Gastroesophageal sphincter (tissue), 4 donors: ENCODE data around the gene ANP32A. TPM values are rescaled to one million over a fixed set of nuclear protein-coding genes. Genes with fewer than 3 reads are reported as not detected.

ENCODE experiments used
- ATAC-seq: fragments of 150-250 bp; one replicate; pipeline ENCODE4 v1.9.1; 2016; ENCODE audit warnings: mild to moderate bottlenecking, moderate library complexity
- H3K27ac ChIP-seq, 4 donors: fragments of 200-600 bp; sonication (generic) in 3 of 4; 1 replicate in 3 of 4; 2 replicates in 1 of 4; pipeline ENCODE4 v1.5.1; 2016 to 2019
- H3K27me3 ChIP-seq: fragments of 200-600 bp; sonication (generic); one replicate; pipeline ENCODE4 v1.5.1; 2019
- H3K36me3 ChIP-seq, 2 donors: fragments of 200-600 bp; sonication (generic); one replicate each; pipeline ENCODE4 v1.5.1; 2019; ENCODE audit warnings: control low read depth in 1 of 2
- H3K4me1 ChIP-seq, 3 donors: fragments of 200-600 bp; sonication (generic); 1 replicate in 2 of 3; 2 replicates in 1 of 3; pipeline ENCODE4 v1.5.1; 2016 to 2019; ENCODE audit warnings: control low read depth in 2 of 3
- H3K4me3 ChIP-seq, 2 donors: fragments of 200-600 bp; sonication (generic); one replicate each; pipeline ENCODE4 v1.5.1; 2019; ENCODE audit warnings: mild to moderate bottlenecking in 1 of 2, moderate library complexity in 1 of 2
- H3K9me3 ChIP-seq, 3 donors: fragments of 200-600 bp; sonication (generic); one replicate each; pipeline ENCODE4 v1.5.1; 2017 to 2019; ENCODE audit warnings: control low read depth in 2 of 3
- EP300 ChIP-seq: sonication (generic); formaldehyde crosslinking; IDR thresholded peaks from one replicate; pipeline ENCODE4 v1.6.1; 2017; ENCODE audit warnings: antibody characterized with exemption, mild to moderate bottlenecking
- POLR2A ChIP-seq, 2 donors: fragments of 450-650 bp; IDR thresholded peaks; one replicate each; pipeline ENCODE4 v1.6.1; 2017; ENCODE audit warnings: antibody characterized with exemption in 2 of 2, mild to moderate bottlenecking in 2 of 2, moderate library complexity in 1 of 2
- POLR2AphosphoS5 ChIP-seq: sonication (generic); formaldehyde crosslinking; IDR thresholded peaks from one replicate; pipeline ENCODE4 v1.6.1; 2017; ENCODE audit warnings: antibody characterized with exemption
- WGBS, 2 donors: methylation state at CpG; one replicate each; pipeline ENCODE4 v1.1.5; 2018; ENCODE audit warnings: low coverage in 1 of 2; 5-methylcytosine and 5-hydroxymethylcytosine counted together
- total RNA-seq, 4 donors: library from RNA; depleted of rRNA; stranded (reverse); fragments of >200 nt; gene quantifications; one replicate each; pipeline ENCODE4 v1.1.0, GENCODE V29; 2016
- TF ChIP-seq, protein P1 (sequence below), 4 experiments: fragments of 200-600 bp in 2 of 4; fragments of 450-650 bp in 2 of 4; sonication (generic) in 1 of 4; IDR thresholded peaks; one replicate each; pipeline ENCODE4 v1.5.1; 2017 to 2019; ENCODE audit warnings: antibody characterized with exemption in 4 of 4, mild to moderate bottlenecking in 2 of 4, moderate library complexity in 2 of 4

Gene ANP32A
- total RNA-seq, 4 donors from 2014 or later, result 42.4 to 75.0 (median 55.6) TPM

DNA sequence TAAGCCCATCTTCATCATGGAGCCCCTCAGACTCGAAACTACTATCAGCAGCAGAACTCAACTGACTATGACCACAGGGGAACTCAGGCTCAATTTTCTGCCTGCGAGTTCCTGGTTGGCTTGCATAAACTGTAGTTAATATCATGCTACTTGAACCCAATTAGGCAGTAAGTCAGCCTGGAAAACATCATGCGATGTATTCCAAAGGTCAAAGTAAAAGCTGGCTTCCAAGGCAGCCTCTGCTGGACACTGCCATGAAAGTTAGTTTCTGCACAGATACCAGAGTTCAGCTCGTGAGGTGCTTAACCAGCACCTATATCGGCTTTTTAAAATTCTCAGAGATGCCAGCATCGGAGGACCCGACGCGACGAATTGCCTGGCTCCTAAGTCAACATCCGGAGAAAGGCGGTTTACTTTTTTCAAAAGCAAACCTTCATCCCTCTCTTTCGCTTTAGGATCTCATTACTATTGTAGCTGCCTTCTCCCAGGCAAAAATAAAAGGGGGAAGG is 3.8 kb downstream of the ANP32A start:
- Histone ChIP-seq H3K4me1 (peaks cover 0 to 54% (median 27%) of the 10 kb centered on the region in 3 donors), H3K9me3 (no peaks in the 10 kb centered on the region), H3K36me3 (no peaks in the 10 kb centered on the region), H3K27me3 (no peaks in the 10 kb centered on the region), H3K27ac (peak overlapping the region; percentile 91 to 98 (median 96)), H3K4me3 (peak overlapping the region; percentile 58 to 98)
- TF ChIP-seq POLR2AphosphoS5, result peak; percentile 57
- TF ChIP-seq POLR2A (IDR thresholded peaks at IDR 0.05), result no peak
- 14 to 20% methylated on average over 1 to 2 of the region's 13 CpGs for WGBS, 2 donors
- no peak for ATAC-seq

GRCh38 chr15:68816158-68816557 is 4.5 kb downstream of the ANP32A start:
- TF ChIP-seq EP300 (no peak), POLR2AphosphoS5 (no peak), POLR2A (IDR thresholded peaks at IDR 0.05) (no peak)
- TF ChIP-seq, protein P1, sequence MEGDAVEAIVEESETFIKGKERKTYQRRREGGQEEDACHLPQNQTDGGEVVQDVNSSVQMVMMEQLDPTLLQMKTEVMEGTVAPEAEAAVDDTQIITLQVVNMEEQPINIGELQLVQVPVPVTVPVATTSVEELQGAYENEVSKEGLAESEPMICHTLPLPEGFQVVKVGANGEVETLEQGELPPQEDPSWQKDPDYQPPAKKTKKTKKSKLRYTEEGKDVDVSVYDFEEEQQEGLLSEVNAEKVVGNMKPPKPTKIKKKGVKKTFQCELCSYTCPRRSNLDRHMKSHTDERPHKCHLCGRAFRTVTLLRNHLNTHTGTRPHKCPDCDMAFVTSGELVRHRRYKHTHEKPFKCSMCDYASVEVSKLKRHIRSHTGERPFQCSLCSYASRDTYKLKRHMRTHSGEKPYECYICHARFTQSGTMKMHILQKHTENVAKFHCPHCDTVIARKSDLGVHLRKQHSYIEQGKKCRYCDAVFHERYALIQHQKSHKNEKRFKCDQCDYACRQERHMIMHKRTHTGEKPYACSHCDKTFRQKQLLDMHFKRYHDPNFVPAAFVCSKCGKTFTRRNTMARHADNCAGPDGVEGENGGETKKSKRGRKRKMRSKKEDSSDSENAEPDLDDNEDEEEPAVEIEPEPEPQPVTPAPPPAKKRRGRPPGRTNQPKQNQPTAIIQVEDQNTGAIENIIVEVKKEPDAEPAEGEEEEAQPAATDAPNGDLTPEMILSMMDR (IDR thresholded peaks at IDR 0.05), result no peak
- no peaks in the 10 kb centered on the region for H3K27me3 ChIP-seq
- 72% methylated on average over 3 to 4 of the region's 4 CpGs for WGBS, 2 donors
- peaks cover 0 to 56% (median 27%) of the 10 kb centered on the region in 3 donors for H3K4me1 ChIP-seq
- no peak for ATAC-seq
- H3K27ac ChIP-seq, result peak overlapping the region in 3 of 4 donors; percentile 95 to 98 (median 96)
- no peak overlapping the region for H3K4me3 ChIP-seq
- no peaks in the 10 kb centered on the region for H3K9me3 ChIP-seq
- no peaks in the 10 kb centered on the region for H3K36me3 ChIP-seq

- H3K4me1 ChIP-seq, result peaks cover 0 to 62% (median 27%) of the 10 kb centered on the region in 3 donors
- no peak for ATAC-seq
- H3K4me3 ChIP-seq, result no peak overlapping the region
- WGBS, 2 donors, result 0 to 40% methylated on average over 1 to 2 of the region's 4 CpGs
- TF ChIP-seq POLR2AphosphoS5 (no peak), EP300 (no peak), POLR2A (IDR thresholded peaks at IDR 0.05) (no peak)
- TF ChIP-seq, protein P1 (IDR thresholded peaks at IDR 0.05), result no peak
- no peaks in the 10 kb centered on the region for H3K27me3 ChIP-seq
- H3K27ac ChIP-seq, result peak overlapping the region in 2 of 4 donors; percentile 95 to 98
- H3K36me3 ChIP-seq, result no peaks in the 10 kb centered on the region
- no peaks in the 10 kb centered on the region for H3K9me3 ChIP-seq
Observed at GRCh38 chr15:68815598-68815997, 5.1 kb downstream of the ANP32A start.

DNA sequence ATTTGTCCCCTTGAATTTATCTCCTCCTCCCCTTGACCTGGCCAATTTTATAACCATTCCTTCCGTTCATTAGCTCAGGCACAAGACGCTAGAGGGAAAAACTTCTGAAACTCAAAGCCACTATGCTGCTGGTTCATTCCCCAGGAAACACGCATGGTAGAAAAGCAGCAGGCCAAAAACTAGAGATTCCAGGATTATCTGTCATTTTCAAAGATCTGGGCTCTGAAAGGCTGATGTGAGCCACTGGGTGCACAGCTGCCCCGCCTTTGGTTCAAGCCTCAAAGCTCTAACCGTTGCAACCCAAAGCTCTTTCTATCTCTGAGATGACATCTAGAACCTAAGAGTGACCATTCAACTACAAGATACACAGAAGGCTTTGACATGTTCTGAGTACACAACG is 6.1 kb downstream of the ANP32A start:
- WGBS, 2 donors, result 85 to 88% methylated on average over 5 to 6 of the region's 6 CpGs
- Histone ChIP-seq H3K4me1 (peaks cover 0 to 65% (median 27%) of the 10 kb centered on the region in 3 donors), H3K36me3 (no peaks in the 10 kb centered on the region), H3K9me3 (no peaks in the 10 kb centered on the region), H3K27me3 (no peaks in the 10 kb centered on the region), H3K4me3 (no peak overlapping the region), H3K27ac (peak overlapping the region in 1 of 4 donors; percentile 68)
- TF ChIP-seq EP300 (no peak), POLR2AphosphoS5 (no peak), POLR2A (IDR thresholded peaks at IDR 0.05) (no peak)
- TF ChIP-seq, protein P1 (IDR thresholded peaks at IDR 0.05), result no peak
- ATAC-seq, result no peak

- Histone ChIP-seq H3K4me3 (no peak overlapping the region), H3K36me3 (peaks cover 0 to 3% of the 10 kb centered on the region in 2 donors), H3K9me3 (no peaks in the 10 kb centered on the region), H3K4me1 (peaks cover 0 to 83% (median 38%) of the 10 kb centered on the region in 3 donors), H3K27me3 (no peaks in the 10 kb centered on the region), H3K27ac (peak overlapping the region in 3 of 4 donors; percentile 53 to 68 (median 65))
- ATAC-seq, result no peak
- 26 to 31% methylated on average over 4 of the region's 4 CpGs for WGBS, 2 donors
- no peak for TF ChIP-seq EP300
- TF ChIP-seq POLR2AphosphoS5, result peak; percentile 38
Observed at GRCh38 chr15:68812597-68813431, 7.9 kb downstream of the ANP32A start.
